Measurements from ENCODE around the gene TPI1.

Gene TPI1

DNA sequence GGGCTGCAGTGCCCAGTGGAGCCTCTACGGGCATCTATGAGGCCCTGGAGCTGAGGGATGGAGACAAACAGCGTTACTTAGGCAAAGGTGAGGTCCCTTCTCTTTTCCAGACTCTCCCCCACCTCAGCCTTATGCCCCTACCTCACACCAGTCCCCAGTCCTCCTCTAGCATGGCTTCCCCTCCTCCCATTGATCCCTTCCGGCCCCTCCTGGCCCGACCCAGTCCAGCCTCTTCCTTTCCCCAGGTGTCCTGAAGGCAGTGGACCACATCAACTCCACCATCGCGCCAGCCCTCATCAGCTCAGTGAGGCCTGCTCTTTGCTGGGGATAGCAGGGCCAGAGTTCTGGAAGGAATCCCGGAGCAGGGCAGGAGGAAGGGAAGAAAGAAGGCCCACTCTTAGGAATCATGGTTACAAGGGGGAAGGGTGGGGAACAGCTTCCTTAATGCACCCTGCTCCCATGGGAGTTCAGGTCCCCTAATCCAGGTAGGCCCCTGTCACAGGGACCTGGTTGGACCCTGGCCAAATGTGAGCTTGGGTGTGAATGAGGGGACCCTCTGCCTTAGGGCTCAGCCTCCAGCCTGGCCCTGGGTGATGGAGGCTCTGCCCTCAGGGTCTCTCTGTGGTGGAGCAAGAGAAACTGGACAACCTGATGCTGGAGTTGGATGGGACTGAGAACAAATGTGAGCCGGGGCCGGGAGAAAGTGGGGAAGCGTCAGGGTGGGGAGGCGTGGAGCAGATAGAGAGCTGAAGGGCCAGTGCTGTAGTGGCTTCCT is 49.3 kb downstream of the TPI1 start:
- Histone ChIP-seq H3K4me3 (ENCODE audit: insufficient read depth, low read depth, low read length, poor library complexity, severe bottlenecking) (no peak overlapping the region), H3K4me1 (ENCODE audit: control insufficient read depth, insufficient read depth, low read length, poor library complexity, severe bottlenecking) (peaks cover 18% of the 10 kb centered on the region)

DNA sequence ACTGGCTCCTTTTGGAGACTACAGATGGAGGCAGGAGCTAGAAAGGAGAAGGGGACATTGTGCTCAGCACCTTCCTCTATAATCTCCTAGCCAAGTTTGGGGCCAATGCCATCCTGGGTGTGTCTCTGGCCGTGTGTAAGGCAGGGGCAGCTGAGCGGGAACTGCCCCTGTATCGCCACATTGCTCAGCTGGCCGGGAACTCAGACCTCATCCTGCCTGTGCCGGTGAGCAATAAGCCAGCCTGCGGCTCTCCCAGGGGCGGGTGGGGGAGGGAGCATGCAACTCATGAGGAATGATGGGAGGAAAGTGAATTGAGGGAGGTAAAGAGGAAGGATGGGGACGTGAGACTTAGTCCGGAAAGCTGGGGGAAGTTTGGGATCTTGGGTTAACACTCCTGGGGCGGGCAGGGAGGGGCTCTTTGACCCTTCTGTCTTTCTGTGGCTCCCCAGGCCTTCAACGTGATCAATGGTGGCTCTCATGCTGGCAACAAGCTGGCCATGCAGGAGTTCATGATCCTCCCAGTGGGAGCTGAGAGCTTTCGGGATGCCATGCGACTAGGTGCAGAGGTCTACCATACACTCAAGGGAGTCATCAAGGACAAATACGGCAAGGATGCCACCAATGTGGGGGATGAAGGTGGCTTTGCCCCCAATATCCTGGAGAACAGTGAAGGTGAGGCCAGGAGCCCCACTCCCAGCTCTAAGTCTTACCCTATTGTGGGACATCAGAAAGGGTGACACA is 50.3 kb downstream of the TPI1 start:
- Histone ChIP-seq H3K36me3 (ENCODE audit: control insufficient read depth, insufficient read depth, low read length) (peaks cover 31% of the 10 kb centered on the region), H3K27ac (ENCODE audit: insufficient read depth, low read length, poor library complexity, severe bottlenecking) (no peak overlapping the region), H3K4me1 (ENCODE audit: control insufficient read depth, insufficient read depth, low read length, poor library complexity, severe bottlenecking) (peaks cover 18% of the 10 kb centered on the region), H3K9me3 (ENCODE audit: control insufficient read depth, low read length) (no peaks in the 10 kb centered on the region), H3K27me3 (replicated peaks; ENCODE audit: control insufficient read depth, insufficient read depth, low read length, poor library complexity, severe bottlenecking) (no peaks in the 10 kb centered on the region), H3K4me3 (ENCODE audit: insufficient read depth, low read depth, low read length, poor library complexity, severe bottlenecking) (no peak overlapping the region)
- DNase-seq: no peak

More for the DNA sequence above, 49.3 kb downstream of the TPI1 start:
- H3K36me3 ChIP-seq (ENCODE audit: control insufficient read depth, insufficient read depth, low read length): peaks cover 20% of the 10 kb centered on the region
- H3K9me3 ChIP-seq (ENCODE audit: control insufficient read depth, low read length): no peaks in the 10 kb centered on the region
- H3K27ac ChIP-seq (ENCODE audit: insufficient read depth, low read length, poor library complexity, severe bottlenecking): no peak overlapping the region
- DNase-seq: no peak
- H3K27me3 ChIP-seq (replicated peaks; ENCODE audit: control insufficient read depth, insufficient read depth, low read length, poor library complexity, severe bottlenecking): no peaks in the 10 kb centered on the region

DNA sequence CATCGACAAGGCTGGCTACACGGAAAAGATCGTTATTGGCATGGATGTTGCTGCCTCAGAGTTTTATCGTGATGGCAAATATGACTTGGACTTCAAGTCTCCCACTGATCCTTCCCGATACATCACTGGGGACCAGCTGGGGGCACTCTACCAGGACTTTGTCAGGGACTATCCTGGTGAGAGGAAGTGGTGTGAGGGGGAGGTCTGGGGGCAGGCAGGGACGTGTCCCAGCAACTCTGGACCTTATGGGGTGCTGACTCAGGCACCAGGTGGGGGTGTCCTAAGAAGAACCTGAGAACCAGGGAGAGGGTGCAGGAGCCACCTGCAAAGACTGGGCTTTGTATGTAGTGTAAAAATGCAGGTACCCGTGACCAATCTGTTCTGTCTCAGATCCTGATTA is 52.3 kb downstream of the TPI1 start:
- no peak overlapping the region for H3K27ac ChIP-seq (ENCODE audit: insufficient read depth, low read length, poor library complexity, severe bottlenecking)
- no peaks in the 10 kb centered on the region for H3K9me3 ChIP-seq (ENCODE audit: control insufficient read depth, low read length)
- DNase-seq: no peak
- no peak overlapping the region for H3K4me3 ChIP-seq (ENCODE audit: insufficient read depth, low read depth, low read length, poor library complexity, severe bottlenecking)
- H3K36me3 ChIP-seq (ENCODE audit: control insufficient read depth, insufficient read depth, low read length): peaks cover 35% of the 10 kb centered on the region
- peaks cover 12% of the 10 kb centered on the region for H3K4me1 ChIP-seq (ENCODE audit: control insufficient read depth, insufficient read depth, low read length, poor library complexity, severe bottlenecking)
- no peaks in the 10 kb centered on the region for H3K27me3 ChIP-seq (replicated peaks; ENCODE audit: control insufficient read depth, insufficient read depth, low read length, poor library complexity, severe bottlenecking)
